ENCODE results near the gene FANK1.

DNA sequence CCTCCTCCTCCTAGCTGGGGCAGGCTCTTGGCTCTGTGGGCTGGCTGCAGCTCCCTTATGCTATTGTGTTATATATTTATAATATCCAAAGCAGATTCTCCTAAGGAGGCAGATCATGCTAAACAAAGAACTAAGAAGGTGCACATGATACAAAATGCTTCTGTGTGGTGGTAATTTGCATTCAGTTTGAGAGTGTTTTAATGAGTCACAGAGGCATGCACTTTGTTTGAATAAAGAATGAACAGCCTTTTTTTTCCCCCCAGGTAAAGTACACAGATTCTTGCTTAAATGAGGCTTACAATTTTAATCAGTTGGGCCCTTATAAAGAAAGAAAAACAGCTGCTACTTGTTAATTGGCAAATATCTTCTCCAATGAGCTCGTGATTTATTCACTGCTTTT is 95.0 kb downstream of the FANK1 start:
- TF ChIP-seq, protein P1, sequence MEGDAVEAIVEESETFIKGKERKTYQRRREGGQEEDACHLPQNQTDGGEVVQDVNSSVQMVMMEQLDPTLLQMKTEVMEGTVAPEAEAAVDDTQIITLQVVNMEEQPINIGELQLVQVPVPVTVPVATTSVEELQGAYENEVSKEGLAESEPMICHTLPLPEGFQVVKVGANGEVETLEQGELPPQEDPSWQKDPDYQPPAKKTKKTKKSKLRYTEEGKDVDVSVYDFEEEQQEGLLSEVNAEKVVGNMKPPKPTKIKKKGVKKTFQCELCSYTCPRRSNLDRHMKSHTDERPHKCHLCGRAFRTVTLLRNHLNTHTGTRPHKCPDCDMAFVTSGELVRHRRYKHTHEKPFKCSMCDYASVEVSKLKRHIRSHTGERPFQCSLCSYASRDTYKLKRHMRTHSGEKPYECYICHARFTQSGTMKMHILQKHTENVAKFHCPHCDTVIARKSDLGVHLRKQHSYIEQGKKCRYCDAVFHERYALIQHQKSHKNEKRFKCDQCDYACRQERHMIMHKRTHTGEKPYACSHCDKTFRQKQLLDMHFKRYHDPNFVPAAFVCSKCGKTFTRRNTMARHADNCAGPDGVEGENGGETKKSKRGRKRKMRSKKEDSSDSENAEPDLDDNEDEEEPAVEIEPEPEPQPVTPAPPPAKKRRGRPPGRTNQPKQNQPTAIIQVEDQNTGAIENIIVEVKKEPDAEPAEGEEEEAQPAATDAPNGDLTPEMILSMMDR (IDR thresholded peaks at IDR 0.05) = no peak
- TF ChIP-seq POLR2A (IDR thresholded peaks at IDR 0.05) = no peak

Measured in uterus (tissue), 2 donors.